ENCODE data around the gene SRSF6.
"Not testable (repeated sequence)": the region's sequence is repeated elsewhere in the genome, so short reads cannot be mapped to it uniquely, and the experiment has no call there.

Gene SRSF6

GRCh38 chr20:43457640-43458421 is at the start of gene SRSF6:
TSS of gene SRSF6 (plus strand) at chr20:43457896. CDS start at chr20:43458034, 138 bp downstream.
- peak; percentile 87 to 91 for DNase-seq (ENCODE audit: low read depth in 2 of 2)

- DNase-seq (ENCODE audit: low read depth in 2 of 2): no peak
These were observed 48.7 kb upstream of the SRSF6 start for GRCh38 chr20:43408848-43409576.

DNA sequence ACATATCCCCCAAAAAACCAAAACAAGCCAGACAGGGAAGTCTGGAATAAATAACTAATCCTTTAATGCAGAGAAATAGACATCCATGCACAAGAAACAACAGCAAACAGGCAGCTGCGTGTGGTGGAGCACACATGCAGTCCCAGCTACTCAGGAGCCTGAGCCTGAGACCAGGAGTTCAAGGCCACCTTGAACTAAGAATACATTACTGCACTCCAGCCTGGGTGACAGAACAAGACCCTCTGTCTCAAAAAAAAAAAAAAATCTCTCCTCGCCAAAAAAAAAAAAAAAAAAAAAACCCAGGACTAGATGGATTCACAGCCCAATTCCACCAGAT is 48.2 kb upstream of the SRSF6 start:
- no peak for DNase-seq (ENCODE audit: low read depth in 2 of 2)

DNA sequence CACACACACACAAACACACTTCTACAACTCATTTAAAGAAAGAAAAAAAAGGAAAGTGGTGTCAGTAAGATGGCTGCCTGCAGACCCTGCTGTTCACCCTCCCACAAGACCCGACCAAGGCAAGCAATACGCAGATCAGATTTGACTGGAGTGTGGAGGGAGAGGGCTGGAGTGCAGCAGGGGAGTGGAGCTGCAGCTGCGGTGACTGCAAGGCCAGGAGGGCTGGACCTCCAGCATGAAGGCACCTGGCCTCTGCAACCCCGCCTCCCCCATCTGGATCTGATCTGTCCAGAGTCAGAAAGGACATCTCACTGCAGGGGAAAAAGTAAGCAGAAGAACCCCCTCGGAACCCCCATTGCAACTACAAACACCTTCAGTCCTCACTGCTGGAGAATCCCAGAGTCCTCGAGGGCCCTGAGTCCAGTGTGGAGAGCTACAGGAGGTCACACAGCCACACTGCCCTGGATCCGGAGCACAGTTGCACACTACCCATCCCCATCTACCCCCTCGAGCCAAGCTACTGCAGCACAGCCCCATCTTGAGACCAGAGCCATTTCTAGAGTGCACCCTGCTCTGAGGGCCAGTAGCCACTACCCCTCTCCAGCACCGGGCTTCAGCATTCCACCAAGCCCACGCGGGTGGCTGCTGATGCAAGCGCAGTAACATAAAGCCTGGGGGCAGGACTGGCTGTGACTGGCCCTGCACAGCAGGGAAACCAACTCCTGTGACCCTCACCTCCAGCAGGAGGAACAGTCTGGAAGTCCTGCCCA is 41.9 kb upstream of the SRSF6 start:
- no peak for DNase-seq (ENCODE audit: low read depth in 2 of 2)

- DNase-seq (ENCODE audit: low read depth in 2 of 2): no peak
These were observed 41.0 kb upstream of the SRSF6 start for GRCh38 chr20:43416591-43417228.

- no peak for DNase-seq (ENCODE audit: low read depth in 2 of 2)
These were observed 37.5 kb upstream of the SRSF6 start for GRCh38 chr20:43420192-43420591.

DNA sequence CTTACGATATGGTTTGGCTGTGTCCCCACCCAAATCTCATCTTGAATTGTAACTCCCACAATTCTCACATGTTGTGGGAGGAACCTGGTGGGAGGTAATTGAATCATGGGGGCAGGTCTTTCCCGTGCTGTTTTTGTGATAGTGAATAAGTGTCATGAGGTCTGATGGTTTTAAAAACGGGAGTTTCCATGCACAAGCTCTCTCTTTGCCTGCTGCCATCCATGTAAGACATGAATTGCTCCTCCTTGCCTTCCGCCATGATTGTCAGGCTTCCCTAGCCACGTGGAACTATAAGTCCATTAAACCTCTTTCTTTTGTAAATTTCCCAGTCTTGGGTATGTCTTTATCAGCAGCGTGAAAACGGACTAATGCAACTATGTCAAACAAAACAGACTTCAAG is 36.8 kb upstream of the SRSF6 start:
- not testable (repeated sequence) for DNase-seq (ENCODE audit: low read depth in 2 of 2)

- no peak for DNase-seq (ENCODE audit: low read depth in 2 of 2)
These were observed 31.5 kb upstream of the SRSF6 start for GRCh38 chr20:43426172-43426571.

- DNase-seq (ENCODE audit: low read depth in 2 of 2): no peak
These were observed 27.2 kb upstream of the SRSF6 start for GRCh38 chr20:43430265-43431133.

DNA sequence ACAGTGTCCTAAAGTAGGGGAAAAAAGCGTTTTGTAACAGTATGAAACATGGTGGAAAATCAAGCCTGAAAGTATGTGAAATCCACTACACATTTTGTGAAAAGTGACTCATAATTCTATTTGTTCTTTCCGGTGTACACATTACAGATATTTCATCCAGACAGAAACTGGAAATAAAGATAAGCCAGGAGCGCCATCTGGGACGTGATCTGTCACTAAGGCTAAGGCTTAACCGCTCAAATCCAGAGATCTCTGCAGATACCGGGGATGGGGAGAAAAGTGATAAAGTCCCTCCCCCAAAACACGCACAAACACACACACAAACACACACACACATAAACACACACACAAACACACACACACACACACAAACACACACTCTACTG is 26.6 kb upstream of the SRSF6 start:
- no peak for DNase-seq (ENCODE audit: low read depth in 2 of 2)

DNA sequence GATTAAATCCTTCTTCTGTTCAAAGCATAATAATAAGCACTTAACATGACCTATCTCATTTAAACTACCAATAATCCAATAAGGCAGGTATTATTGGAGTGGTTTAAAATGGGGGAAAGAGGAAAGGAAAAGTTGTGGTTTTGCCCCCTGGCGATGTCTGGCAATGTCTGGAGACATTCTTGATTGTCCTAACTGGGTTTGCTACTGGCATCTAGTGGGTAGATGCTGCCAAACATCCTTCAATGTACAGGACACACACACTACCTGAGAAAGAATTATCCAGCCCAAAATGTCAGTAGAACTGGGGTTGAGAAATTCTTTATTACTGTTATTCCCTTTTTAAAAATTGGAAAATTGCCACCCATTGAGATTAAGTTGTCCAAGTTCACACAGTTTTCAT is 25.2 kb upstream of the SRSF6 start:
- no peak for DNase-seq (ENCODE audit: low read depth in 2 of 2)

DNA sequence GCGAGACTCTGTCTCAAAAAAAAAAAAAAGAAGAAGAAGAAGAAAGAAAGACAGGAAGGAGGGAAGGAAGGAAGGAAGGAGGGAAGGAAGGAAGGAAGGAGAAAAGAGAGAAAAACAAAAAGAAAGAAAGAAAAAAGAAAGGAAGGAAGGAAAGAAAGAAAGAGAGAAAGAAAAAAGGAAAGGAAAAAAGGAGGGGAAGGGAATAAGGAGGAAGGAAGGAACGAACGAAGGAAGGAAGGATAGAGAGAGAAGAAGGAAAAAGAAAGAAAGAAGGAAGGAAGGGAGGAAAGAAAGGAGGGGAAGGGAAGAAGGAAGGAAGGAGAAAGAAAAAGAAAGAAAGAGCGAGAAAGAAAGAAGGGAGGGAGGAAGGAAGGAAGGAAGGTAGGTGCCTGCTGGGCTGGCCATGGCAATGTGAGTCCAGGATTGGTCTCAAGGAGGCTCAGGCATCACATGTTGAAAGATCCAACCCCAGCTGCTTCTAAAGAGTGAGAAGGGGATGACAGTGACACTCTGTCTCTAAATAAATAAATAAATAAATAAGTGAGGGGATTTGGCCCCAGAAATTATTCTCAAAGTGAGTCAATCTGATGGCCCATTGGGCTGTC is 24.3 kb upstream of the SRSF6 start:
- DNase-seq (ENCODE audit: low read depth in 2 of 2): no peak

DNA sequence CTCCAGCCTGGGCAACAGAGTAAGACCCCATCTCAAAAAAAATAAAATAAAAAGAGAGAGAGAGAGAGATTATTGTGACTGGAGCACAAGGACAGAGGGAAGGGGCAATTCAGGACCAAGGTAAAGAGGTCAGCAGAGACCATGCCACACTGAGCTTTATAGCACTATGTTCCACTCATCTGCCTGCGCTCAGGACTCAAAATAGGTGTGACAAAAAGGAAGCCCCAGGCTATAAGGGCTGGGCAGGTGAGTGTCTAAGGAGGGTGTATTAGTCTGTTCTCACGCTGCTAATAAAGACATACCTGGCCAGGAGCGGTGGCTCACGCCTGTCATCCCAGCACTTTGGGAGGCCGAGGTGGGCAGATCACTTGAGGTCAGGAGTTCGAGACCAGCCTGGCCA is 23.1 kb upstream of the SRSF6 start:
- no peak for DNase-seq (ENCODE audit: low read depth in 2 of 2)

GRCh38 chr20:43438578-43439316 is 18.9 kb upstream of the SRSF6 start:
- no peak for DNase-seq (ENCODE audit: low read depth in 2 of 2)

- DNase-seq (ENCODE audit: low read depth in 2 of 2): no peak
These were observed 17.2 kb upstream of the SRSF6 start for GRCh38 chr20:43440531-43440930.

DNA sequence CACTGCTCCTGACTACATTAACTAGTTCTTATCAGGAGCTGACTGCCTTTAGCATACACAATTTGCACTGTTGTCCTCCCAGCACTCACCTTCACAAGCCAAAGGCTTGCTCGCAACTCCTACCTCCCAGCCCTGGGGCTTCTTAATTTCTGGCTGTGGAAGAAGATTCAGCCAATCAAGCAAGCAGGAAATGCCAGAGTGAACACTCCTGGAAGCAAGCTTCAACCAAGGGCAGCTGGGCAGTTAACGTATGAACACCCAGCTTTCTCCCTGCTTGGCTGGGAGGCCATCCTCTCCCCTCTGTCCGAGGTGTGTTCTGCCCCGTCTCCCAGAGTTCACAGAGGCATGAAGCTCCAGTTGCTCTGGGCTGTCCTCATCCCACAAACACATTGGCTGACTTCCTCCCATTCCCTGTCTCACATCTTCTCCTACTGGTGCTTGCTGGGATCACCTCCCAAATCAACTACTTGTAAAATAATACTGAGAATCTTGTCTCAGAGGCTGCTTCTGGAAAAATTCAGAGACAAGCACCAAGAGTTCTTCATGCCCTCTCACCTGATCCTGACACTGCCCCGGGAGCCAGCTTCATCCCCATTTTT is 15.3 kb upstream of the SRSF6 start:
- no peak for DNase-seq (ENCODE audit: low read depth in 2 of 2)

DNA sequence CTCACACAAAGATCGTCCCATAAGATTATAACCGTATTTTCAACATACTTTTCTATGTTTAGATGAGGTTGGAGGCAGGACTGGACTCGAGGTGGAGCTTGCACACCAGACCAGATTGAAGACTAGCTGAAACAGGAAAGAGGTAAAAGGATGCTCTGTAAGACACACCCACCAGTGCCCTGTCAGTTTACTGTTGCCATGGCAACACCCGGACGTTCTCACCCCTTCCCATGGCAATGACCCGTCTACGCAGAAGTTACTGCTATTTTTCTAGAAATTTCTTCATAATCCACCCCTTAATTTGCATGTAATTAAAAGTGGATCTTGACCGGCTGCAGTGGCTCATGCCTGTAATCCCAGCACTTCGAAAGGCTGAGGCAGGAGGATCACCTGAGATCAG is 13.6 kb upstream of the SRSF6 start:
- no peak for DNase-seq (ENCODE audit: low read depth in 2 of 2)

DNA sequence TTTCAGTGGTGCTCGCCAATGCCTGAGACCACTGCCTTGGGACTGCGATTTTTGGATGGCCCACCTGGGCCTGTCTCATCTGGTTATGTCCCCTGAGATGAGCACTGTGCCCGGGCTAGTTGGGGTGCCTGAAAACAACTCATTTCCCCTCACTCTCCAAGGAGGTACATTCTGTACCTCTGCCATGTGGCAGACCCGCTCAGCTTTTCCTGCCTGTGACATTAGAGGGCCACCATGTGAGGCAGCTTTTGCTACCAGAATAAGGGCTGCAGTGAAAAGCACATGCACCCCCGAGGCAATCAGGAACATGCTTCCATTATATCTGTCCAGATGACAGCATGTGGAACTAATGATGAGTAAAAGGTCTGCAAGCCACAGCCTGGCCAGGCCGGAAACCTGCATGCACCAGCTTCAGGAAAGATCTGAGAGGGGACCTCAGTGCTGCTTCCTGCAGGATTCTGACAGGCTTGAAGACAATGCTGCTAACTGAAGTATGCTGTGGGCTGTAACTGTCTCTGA is 11.3 kb upstream of the SRSF6 start:
- DNase-seq (ENCODE audit: low read depth in 2 of 2): no peak

- DNase-seq (ENCODE audit: low read depth in 2 of 2): not testable (repeated sequence)
These were observed 9.3 kb upstream of the SRSF6 start for GRCh38 chr20:43448431-43448747.
